Gastrocnemius medialis (tissue), 4 donors: ENCODE data around the gene LMAN2. TPM values are rescaled to one million over a fixed set of nuclear protein-coding genes. Genes with fewer than 3 reads are reported as not detected.
"Not testable (repeated sequence)": the region's sequence is repeated elsewhere in the genome, so short reads cannot be mapped to it uniquely, and the experiment has no call there.

Source experiments
- ATAC-seq, 2 donors: fragments of 150-250 bp; one replicate each; pipeline ENCODE4 v1.9.1; 2016
- DNase-seq, 2 donors: peaks; one replicate each; pipeline ENCODE4 v3.0.0-alpha.2; 2019
- H3K27ac ChIP-seq, 4 donors: fragments of 200-600 bp; sonication (generic); 1 replicate in 1 of 4; 2 replicates in 3 of 4; pipeline ENCODE4 v1.5.1; 2016 to 2018; ENCODE audit warnings: mild to moderate bottlenecking in 2 of 4, moderate library complexity in 1 of 4
- H3K27me3 ChIP-seq, 3 donors: fragments of 200-600 bp; sonication (generic) in 2 of 3; 1 replicate in 1 of 3; 2 replicates in 2 of 3; pipeline versions ENCODE4 v1.5.1 to v1.6.0; 2016 to 2019; ENCODE audit warnings: mild to moderate bottlenecking in 1 of 3, moderate library complexity in 1 of 3
- H3K36me3 ChIP-seq, 2 donors: fragments of 200-600 bp; sonication (generic) in 1 of 2; one replicate each; pipeline ENCODE4 v1.5.1; 2017 to 2018
- H3K4me1 ChIP-seq, 2 donors: fragments of 200-600 bp; sonication (generic) in 1 of 2; one replicate each; pipeline ENCODE4 v1.5.1; 2016 to 2017; ENCODE audit warnings: mild to moderate bottlenecking in 2 of 2
- H3K4me3 ChIP-seq, 4 donors: fragments of 200-600 bp; sonication (generic) in 3 of 4; 1 replicate in 1 of 4; 2 replicates in 3 of 4; pipeline ENCODE4 v1.5.1; 2016 to 2019; ENCODE audit warnings: mild to moderate bottlenecking in 2 of 4
- H3K9me3 ChIP-seq, 3 donors: fragments of 200-600 bp; sonication (generic) in 2 of 3; 1 replicate in 1 of 3; 2 replicates in 2 of 3; pipeline ENCODE4 v1.5.1; 2016 to 2019
- CTCF ChIP-seq, 5 experiments: fragments of 450-650 bp in 3 of 5; fragments of 200-600 bp in 2 of 5; sonication (generic) in 2 of 5; IDR thresholded peaks in 4 of 5; conservative IDR thresholded peaks in 1 of 5; 1 replicate in 4 of 5; 2 replicates in 1 of 5; pipeline ENCODE4 v1.5.1; 2016 to 2019; ENCODE audit warnings: antibody characterized with exemption in 5 of 5, mild to moderate bottlenecking in 3 of 5, moderate library complexity in 3 of 5
- POLR2A ChIP-seq, 2 donors: fragments of 450-650 bp; IDR thresholded peaks; one replicate each; pipeline ENCODE4 v1.6.1; 2017; ENCODE audit warnings: antibody characterized with exemption in 2 of 2, mild to moderate bottlenecking in 2 of 2, moderate library complexity in 2 of 2
- in situ Hi-C, 4 donors: fragments of 200-750 bp; cut with MboI; loops; one replicate each; pipeline versions ENCODE4 v1.15.0 to v1.8.0; 2017; ENCODE audit warnings: low sequenced_read_pairs in 4 of 4
- intact Hi-C: fragments of 100-400 bp; cut with DNase I; formaldehyde crosslinking; loops from one replicate; pipeline ENCODE4 v1.15.1; 2023; ENCODE audit warnings: low total_unique reads
- total RNA-seq, 4 donors: library from RNA; depleted of rRNA; stranded (reverse); fragments of >200 nt; gene quantifications; one replicate each; pipeline versions ENCODE4 v1.1.0 to v1.2.3, GENCODE V29; 2016

Gene LMAN2
- total RNA-seq, 4 donors from 2014 or later: 70.2 to 109 (median 86.6) TPM

DNA sequence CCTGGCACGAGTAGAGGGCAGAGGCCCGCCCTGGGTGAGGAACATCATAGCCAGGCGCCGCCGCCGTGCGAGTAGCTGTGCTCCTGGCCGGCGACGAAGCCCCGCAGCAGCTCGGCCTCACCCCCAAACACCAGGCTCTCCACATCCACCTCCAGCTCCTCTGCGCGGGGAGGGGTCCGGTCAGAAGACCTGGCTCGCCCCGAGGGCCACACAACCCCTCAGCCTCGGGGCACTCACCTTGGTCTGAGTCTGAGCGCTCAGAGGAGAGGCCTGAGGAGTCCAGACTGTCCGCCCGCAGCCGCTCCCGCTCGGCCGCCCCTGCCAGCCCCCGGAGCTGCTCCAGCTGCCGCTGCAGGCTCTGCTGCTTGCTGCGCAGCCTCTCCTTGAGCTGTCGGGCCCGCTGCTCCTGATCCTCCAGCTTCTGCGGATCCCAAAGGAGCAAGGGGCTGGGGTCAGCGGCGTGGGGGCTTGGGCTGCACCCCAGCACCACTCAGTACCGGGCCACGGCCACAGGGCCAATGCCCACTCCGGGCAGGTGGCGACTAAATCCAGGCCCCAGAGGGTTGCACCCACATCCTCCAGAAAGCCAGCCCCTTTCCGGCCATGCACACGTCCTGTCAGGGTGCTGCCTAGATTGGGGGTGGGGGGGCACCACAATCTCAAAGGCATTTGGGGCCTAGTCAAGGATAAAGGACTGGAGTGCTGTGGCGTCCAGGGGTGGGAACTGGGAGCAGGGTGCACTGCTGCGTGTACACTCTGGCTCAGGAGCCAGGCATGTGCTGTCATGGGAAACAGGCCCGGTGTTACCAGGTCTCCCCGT is 43.7 kb downstream of the LMAN2 start:
- peak overlapping the region; percentile 63 to 79 (median 76) for H3K27ac ChIP-seq
- no peak for TF ChIP-seq CTCF (IDR thresholded peaks at IDR 0.05 in 4 of 5, conservative IDR thresholded peaks at IDR 0.05 in 1 of 5)
- no peak for TF ChIP-seq POLR2A (IDR thresholded peaks at IDR 0.05)
- peaks cover 35 to 45% of the 10 kb centered on the region in 2 donors for H3K4me1 ChIP-seq
- in situ Hi-C loops: loop anchor here in 1 of 4 donors (10.0 kb wide), 1 partner anchor 183 kb away; no protein-coding TSS in a partner anchor
- H3K36me3 ChIP-seq: peaks cover 0 to 22% of the 10 kb centered on the region in 2 donors
- H3K27me3 ChIP-seq: no peaks in the 10 kb centered on the region
- H3K4me3 ChIP-seq: no peak overlapping the region
- no peaks in the 10 kb centered on the region for H3K9me3 ChIP-seq
- no peak for ATAC-seq
- intact Hi-C loops: no loop called here
- DNase-seq: no peak

DNA sequence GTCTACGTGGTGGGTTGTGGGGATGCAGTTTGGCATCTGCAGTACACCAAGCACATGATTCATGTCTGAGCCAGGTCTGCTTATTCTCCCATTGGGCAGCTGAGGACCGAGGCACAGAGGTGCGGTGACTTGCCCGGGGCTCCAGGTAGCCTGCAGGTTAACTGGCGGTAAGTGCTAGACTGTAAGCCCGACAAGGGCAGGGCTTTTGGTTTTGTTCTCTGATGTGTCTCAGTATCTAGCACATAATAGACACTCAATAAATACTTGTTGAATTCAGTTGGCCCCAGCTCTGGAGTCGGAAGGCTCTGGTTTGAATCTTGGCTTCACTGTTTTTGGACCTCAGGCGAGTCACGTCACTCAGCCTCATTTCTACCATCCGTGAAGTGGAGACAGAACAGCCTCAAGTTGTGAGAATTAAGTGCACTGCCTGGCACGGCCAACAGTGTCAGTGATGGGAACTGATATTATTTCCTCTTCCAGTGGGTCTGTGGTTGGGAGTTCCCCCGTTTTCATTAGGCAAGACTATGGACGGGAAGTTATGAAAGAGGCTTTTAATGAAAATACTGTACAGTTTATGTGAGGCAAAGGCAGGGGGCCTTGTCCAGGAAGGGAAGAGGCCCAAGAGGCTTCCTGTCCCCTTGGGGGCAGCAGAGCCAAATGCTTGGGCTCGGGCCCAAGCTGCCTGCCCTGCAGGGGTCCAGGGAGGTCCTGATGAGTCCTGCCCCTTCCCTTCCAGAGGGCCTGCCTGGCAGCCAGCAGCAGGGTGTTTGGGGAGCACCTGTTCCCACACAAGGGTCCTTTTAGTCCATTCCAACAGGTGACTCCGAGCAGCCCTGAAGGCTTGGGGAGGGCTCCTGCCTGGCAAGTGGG is 44.6 kb downstream of the LMAN2 start:
- H3K4me1 ChIP-seq: peaks cover 39 to 47% of the 10 kb centered on the region in 2 donors
- H3K27me3 ChIP-seq: no peaks in the 10 kb centered on the region
- TF ChIP-seq POLR2A (IDR thresholded peaks at IDR 0.05): no peak
- TF ChIP-seq CTCF (IDR thresholded peaks at IDR 0.05 in 4 of 5, conservative IDR thresholded peaks at IDR 0.05 in 1 of 5): no peak
- in situ Hi-C loops (loop anchor here in 1 of 4 donors (10.0 kb wide), 1 partner anchor 182 kb away; no protein-coding TSS in a partner anchor), intact Hi-C loops (no loop called here)
- peaks cover 0 to 22% of the 10 kb centered on the region in 2 donors for H3K36me3 ChIP-seq
- peak overlapping the region in 1 of 4 donors; percentile 6 for H3K27ac ChIP-seq
- no peaks in the 10 kb centered on the region for H3K9me3 ChIP-seq
- ATAC-seq (no peak), DNase-seq (no peak)
- no peak overlapping the region for H3K4me3 ChIP-seq

- ATAC-seq: not testable (repeated sequence)
- H3K4me1 ChIP-seq: peaks cover 41 to 47% of the 10 kb centered on the region in 2 donors
These were observed 45.3 kb downstream of the LMAN2 start for GRCh38 chr5:177306103-177306640.

GRCh38 chr5:177304392-177305119 is 46.9 kb downstream of the LMAN2 start:
- H3K36me3 ChIP-seq: peaks cover 0 to 22% of the 10 kb centered on the region in 2 donors
- no peaks in the 10 kb centered on the region for H3K27me3 ChIP-seq
- DNase-seq (no peak), ATAC-seq (no peak)
- in situ Hi-C loops (loop anchor here in 1 of 4 donors (10.0 kb wide), 1 partner anchor 180 kb away; no protein-coding TSS in a partner anchor), intact Hi-C loops (loop anchor here (5.0 kb wide), 1 partner anchor 172 kb away; the partner anchor contains the start of gene NSD1)
- H3K4me1 ChIP-seq: peaks cover 47 to 51% of the 10 kb centered on the region in 2 donors
- TF ChIP-seq POLR2A (IDR thresholded peaks at IDR 0.05) (no peak), CTCF (IDR thresholded peaks at IDR 0.05 in 4 of 5, conservative IDR thresholded peaks at IDR 0.05 in 1 of 5) (no peak)
- no peaks in the 10 kb centered on the region for H3K9me3 ChIP-seq
- H3K27ac ChIP-seq: peak overlapping the region; percentile 83 to 95 (median 92)
- peak overlapping the region; percentile 84 to 99 (median 96) for H3K4me3 ChIP-seq

More at GRCh38 chr5:177306103-177306640, 45.3 kb downstream of the LMAN2 start:
- in situ Hi-C loops: loop anchor here in 1 of 4 donors (10.0 kb wide), 1 partner anchor 181 kb away; no protein-coding TSS in a partner anchor
- H3K27ac ChIP-seq, intact Hi-C loops, DNase-seq, H3K4me3 ChIP-seq, H3K27me3 ChIP-seq, H3K9me3 ChIP-seq: not testable (repeated sequence)
- H3K36me3 ChIP-seq: peaks cover 0 to 22% of the 10 kb centered on the region in 2 donors
